SHP77 treated with DMSO at 0.1 percent for 48 hours (cell line): ENCODE data around the gene RHOT2.
A peak's percentile ranks its signal among the peaks of the same experiment; 100 is the strongest.

Experiments used
- DNase-seq: peaks from one replicate; lab custom pipeline; 2025; lab: John Stamatoyannopoulos, UW

RHOT2 gene

DNA sequence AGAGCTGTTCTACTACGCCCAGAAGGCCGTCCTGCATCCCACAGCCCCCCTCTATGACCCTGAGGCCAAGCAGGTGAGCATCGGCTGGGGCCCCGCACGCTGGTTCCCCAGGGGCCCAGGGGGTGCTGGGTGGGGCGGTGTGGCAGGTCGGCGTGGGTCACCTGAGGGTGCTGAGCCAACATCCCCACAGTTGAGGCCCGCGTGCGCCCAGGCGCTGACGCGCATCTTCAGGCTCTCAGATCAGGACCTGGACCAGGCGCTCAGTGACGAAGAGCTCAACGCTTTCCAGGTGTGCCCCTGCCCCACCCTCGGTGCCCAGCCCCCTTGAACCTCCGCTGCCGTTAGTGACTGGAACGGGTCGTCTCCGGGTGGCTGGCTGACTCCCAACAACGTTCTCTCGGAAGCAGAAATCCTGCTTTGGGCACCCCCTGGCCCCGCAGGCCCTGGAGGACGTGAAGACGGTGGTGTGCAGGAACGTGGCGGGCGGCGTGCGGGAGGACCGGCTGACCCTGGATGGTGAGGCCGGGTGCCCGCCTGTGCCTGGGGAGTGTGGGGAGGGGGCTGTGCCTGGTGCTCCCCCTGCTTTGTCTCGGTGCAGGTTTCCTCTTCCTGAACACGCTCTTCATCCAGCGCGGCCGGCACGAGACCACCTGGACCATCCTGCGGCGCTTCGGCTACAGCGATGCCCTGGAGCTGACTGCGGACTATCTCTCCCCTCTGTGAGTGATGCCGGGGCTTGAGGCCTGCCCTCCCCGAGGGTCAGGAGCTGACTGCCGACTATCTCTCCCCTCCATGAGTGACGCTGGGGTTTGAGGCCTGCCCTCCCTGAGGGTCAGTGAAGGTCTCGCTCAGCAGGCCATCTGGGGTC, 2.8 kb downstream of the RHOT2 start:
- no peak for DNase-seq

DNA sequence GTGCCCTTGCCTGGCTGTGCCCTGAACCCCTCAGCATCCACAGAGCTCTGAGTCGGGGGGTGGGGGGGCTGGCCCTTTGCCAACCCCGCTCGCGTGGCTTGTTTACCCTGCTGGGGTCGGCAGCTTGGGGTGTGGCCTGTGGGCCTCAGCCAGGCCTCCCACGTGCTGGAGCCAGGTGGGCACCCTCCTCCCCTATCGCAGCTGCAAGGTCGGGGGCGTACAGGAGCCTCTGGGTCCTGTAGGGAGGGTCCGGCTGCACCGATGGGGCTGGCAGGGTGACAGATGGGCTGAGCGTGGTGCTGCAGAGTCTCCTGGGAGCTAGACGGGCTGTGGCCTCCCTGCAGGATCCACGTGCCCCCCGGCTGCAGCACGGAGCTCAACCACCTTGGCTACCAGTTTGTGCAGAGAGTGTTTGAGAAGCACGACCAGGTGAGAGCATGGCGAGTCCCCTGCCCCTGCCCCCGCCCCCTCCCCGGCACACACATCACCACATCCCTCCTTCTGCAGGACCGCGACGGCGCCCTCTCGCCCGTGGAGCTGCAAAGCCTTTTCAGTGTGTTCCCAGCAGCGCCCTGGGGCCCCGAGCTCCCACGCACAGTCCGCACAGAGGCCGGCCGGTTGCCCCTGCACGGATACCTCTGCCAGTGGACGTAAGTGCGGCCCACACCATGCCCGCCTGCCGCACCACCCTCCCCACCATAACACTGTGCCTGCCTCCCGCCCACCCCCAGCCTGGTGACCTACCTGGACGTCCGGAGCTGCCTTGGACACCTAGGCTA, 3.6 kb downstream of the RHOT2 start:
- no peak for DNase-seq

DNA sequence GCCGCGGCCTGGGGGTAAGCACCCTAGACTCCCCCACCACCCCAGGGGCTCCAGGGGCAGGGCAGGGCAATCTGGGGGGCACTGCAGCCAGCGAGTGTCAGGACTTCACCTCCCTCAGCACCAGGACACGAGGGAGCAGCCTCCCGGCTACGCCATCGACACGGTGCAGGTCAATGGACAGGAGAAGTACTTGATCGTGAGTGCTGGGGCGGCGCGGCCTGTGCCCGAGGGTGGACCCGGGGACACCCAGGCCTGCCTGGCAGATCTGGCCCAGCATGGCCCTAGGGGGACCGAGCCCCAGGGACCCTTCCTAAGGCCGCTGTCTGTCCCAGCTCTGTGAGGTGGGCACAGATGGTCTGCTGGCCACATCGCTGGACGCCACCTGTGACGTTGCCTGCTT, 4.4 kb downstream of the RHOT2 start:
- DNase-seq: no peak

DNA sequence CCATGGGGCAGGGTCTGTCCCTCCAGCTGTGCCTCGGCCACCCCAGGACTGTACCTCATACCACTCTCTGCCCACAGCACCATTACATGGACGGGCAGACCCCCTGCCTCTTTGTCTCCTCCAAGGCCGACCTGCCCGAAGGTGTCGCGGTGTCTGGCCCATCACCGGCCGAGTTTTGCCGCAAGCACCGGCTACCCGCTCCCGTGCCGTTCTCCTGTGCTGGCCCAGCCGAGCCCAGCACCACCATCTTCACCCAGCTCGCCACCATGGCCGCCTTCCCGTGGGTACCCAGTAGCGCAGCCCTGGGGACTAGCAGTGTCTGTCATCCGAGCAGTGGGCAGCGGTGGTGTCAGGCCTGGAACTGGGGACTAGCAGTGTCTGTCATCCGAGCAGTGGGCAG, 4.9 kb downstream of the RHOT2 start:
- no peak for DNase-seq

DNA sequence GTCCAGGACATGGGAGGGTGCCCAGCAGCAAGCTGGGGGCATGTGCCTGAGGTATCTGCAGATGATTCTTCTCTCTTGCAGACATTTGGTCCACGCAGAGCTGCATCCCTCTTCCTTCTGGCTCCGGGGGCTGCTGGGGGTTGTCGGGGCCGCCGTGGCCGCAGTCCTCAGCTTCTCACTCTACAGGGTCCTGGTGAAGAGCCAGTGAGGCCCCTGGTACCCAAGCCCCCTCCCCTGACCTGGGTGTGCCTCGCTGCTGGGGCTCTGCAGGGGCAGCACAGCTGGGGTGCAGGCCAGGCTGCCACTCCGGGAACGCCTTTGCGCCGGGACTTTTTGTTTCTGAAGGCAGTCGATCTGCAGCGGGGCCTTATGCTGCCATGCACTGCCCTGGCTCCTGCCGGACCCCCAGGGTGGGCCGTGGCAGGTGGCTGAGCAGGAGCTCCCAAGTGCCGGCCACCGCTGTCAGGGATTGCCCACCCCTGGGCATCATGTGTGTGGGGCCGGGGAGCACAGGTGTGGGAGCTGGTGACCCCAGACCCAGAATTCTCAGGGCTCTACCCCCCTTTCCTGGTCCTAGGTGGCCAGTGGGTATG, 5.6 kb downstream of the RHOT2 start:
- DNase-seq: no peak

DNA sequence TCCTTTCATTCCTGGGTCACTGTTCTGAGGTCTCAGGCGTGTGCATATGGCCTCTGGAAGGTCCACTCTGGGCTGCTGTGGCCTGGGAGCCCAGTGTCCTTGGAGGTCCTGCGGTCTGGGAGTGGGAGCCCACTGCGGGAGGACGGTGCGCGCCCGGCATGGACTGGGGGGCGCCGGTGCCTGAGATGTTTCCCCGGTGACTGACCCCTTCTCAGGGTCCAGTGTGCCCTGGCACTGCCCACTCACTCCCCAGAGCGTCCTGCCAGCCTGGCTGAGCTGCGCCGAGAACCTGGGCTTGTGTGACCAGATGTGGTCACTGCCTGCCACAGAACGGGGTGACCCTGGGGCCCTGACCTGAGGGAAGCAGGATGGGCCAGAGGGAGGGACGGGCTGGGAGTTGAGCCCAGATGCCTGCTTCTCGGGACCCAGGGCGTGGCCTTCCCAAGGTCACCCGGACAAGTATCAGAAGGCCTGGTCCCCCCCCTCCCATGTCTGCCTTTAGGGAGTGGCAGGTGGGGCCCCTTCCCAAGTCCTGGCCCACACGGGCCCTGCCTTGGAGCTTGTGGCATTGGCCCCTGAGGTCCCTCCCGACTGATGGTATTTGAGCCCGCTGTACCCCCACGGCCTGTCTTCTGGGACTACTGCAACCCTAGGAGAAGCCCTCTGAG, 6.4 kb downstream of the RHOT2 start:
- no peak for DNase-seq

DNA sequence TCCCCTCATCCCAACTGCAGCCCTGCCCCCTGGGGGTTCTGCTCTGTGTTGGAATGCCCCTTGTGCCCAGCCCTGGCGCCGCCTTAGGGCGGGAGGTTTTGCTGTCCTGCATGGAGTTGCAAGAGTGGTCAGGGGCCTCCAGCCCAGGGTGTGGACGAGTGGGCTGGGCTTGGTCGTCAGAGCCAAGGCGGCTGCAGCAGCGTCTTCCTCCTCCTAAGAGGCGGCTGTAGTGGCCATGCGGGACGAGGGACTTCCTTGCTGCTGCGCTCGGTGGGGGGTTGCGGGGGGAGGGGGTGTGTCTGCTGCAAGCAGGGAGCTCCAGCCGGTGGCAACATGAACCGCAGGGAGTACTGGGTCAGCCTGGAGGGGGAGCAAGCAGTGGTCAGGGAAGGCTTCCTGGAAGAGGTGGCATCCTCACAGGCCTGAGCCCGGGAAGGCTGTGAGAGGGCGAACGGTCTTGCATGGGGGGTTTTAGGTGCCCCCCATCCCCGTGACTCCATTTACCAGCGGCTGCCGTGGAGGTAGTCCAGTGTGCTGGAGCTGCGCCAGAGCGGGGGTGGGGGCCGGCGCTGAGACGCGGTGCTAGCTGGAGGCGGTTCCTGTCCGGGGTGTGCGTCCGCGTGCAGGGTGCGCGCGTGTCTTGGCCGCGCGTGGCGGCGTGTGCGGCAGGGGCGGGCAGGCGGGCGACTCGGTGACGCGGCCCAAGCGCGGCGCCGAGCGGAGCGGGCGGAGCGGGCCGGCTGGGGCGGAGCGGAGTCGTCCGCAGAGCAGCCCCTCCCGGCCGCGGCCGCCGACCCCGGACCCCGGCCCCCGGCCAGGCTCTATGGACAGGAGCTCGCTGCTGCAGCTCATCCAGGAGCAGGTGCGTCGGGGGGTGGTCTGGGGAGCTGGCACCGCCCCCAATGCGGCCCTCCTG, 7.3 kb downstream of the RHOT2 start, which contains the start of gene RHBDL1:
RHBDL1 (plus strand) TSS at position 704 of the 916 bp plus-strand sequence; CDS start at position 824, 120 bp downstream.
- DNase-seq: no peak

DNA sequence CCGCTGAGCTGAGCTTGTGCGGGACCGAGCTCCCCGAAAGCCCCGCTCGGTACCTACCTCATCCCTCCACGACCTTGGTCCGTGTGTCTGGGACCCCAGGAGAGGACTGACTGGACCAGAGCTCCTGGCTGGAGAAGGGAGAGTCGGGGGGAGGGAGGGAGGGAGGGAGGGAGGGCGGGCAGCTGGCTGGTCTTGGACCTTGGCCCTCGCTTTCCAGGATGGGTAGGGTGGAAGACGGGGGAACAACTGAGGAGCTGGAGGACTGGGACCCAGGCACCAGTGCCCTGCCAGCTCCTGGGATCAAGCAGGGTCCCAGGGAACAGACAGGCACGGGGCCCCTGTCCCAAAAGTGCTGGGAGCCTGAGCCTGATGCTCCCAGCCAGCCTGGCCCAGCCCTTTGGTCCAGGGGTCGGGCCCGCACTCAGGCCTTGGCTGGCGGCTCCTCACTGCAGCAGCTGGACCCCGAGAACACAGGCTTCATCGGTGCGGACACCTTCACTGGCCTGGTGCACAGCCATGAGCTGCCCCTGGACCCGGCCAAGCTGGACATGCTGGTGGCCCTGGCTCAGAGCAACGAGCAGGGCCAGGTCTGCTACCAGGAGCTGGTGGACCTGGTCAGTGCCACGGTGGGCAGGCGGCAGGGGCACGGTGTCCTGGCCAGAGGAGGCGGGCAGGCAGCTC, 8.1 kb downstream of the RHOT2 start:
- no peak for DNase-seq

DNA sequence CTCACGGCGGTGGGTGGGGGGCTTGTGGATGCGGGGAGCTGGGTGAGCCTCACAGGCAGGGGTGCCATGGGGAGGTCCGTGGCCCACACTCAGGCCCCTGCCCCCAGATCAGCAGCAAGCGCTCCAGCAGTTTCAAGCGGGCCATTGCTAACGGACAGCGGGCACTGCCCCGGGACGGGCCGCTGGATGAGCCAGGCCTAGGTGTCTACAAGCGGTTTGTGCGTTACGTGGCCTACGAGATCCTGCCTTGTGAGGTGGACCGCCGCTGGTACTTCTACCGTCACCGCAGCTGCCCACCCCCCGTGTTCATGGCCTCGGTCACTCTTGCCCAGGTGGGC, 8.6 kb downstream of the RHOT2 start:
- DNase-seq: no peak

DNA sequence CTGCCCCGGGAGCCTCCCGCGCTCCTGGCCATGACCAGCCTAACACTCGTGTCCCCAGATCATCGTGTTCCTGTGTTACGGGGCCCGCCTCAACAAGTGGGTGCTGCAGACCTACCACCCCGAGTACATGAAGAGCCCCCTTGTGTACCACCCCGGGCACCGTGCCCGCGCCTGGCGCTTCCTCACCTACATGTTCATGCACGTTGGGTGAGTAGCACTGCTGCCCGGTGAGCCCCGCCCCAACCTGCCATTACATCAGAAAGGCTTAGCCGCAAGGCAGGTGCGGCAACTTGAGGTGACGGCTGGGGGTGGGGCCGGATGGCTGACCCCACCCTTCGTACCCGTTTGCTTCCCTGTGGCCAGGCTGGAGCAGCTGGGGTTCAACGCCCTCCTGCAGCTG, 9.0 kb downstream of the RHOT2 start:
- DNase-seq: no peak

DNA sequence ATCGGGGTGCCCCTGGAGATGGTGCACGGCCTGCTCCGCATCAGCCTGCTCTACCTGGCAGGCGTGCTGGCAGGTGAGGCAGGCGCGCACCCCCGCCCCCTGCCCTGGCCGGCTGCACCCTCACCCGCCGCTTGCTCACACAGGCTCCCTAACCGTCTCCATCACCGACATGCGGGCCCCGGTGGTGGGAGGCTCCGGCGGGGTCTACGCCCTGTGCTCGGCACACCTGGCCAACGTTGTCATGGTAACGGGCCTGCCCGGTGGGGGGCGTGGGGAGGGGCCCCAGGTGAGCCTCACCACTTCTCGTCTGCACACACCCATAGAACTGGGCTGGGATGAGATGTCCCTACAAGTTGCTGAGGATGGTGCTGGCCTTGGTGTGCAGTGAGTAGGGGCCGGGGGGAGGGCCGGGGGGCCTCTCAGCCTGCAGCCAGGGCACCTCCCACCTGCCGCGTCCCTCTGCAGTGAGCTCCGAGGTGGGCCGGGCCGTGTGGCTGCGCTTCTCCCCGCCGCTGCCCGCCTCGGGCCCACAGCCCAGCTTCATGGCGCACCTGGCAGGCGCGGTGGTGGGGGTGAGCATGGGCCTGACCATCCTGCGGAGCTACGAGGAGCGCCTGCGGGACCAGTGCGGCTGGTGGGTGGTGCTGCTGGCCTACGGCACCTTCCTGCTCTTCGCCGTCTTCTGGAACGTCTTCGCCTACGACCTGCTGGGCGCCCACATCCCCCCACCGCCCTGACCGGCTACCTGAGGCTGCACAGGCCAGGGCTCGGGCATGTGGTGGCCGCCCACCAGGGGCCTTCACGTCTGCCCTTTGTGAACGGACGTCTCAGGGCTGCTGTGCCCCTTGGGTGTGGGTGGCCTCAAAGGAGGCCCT, 9.6 kb downstream of the RHOT2 start:
- no peak for DNase-seq

DNA sequence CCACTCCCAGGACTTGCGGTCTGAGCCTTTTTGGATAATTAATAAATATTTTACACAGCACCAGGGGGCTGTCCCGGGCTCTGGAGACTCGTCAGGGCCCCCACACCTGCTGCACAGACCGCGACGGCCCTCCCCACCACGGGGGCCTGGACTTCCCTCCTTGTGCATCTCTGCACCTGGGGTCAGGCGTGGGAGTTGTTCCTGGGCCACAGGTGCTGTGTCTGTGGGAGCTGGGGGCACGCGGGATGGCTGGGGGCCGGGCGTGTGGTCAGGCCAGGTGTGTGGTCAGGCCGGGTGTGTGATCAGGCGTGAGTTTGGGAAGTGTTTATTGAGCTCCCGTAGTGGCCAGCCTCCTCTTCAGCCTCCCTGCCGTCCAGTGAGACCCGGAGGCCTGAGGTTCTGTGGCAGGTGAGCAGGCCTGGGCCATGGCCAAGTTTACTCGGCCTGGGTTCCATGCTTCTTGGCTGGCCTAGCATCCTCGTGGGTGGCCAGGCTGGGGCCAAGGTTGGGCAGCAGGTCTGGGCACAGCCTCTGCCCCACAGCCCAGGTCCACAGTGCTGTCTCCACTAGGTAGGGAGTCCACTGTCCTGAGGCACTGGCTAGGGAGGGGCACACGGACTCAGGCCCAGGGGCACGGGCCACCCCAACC, 10.4 kb downstream of the RHOT2 start:
- DNase-seq: no peak

DNA sequence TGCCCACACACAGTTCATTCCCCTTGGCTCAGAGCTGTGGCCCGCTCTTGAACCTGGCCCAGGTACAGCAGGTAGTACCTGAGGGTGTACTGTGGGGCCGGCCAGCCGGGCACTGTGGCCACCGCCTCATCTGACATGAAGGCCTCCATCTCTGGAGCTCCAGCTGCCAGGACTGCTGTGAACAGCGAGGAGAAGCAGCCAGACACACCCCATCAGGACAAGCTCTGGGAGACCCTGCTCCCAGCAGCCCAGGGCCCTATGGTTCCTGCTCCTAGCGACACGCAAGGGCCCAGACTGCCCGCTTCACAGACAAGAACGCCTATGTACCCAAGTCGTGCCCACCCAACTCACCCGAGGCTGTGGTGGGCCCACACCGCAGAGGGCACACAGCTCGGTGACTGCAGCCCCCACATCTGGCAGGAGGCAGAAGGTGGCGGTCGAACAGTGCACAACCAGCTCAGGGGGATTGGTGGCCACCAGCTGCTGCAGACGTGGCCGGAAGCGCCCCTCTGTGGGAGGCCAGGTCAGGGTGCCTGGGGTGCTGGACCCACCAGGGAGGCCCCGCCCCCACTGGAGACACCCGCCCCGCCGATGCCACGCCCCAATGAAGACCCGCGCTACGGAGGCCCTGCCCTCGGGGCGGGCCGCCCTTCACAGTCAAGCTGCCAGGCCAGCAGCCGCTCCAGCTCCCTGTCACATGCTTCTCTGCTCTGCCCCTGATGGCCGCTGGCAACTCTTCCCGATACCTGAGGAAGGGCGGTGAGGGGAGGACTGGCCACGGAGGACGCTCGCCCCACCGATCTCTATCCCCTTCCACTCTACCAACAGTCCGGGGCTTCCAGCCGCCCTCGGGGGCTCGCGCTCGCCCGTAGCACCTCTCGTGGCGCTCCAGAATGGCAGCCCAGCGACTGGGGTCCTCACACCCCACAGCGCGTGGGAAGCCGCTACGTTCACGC, 11.2 kb downstream of the RHOT2 start:
- peak; percentile 29 for DNase-seq

DNA sequence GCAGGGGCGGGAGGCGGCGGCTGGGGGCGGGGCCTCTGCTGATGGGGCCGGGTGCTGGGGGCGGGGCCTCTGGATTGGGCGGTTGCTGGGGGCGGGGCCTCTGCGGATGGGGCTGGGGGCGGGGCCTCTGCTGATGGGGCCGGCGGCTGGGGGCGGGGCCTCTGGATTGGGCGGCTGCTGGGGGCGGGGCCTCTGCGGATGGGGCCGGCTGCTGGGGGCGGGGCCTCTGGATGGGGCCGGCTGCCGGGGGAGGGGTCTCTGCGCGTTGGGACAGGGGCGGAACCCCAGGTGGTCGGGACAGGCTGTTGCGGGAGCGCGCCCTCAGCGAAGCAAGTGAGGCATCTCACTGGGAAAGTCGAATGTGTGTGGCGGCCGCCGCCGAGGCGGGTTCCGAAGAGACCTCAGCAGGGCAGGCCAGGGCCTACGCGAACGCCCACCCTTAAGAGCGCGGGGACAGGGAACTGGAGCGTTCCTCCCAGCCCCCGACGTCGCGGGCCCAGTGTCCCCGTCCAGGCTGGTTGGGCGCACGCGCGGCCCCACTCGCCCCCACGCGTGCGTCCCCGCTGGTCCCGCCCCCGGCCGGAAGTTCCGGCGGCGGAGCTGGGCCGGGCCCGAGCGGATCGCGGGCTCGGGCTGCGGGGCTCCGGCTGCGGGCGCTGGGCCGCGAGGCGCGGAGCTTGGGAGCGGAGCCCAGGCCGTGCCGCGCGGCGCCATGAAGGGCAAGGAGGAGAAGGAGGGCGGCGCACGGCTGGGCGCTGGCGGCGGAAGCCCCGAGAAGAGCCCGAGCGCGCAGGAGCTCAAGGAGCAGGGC, 12.1 kb downstream of the RHOT2 start, which contains the start of gene STUB1:
STUB1 (plus strand) TSS at position 597 of the 811 bp plus-strand sequence; CDS start at position 713, 116 bp downstream.
- DNase-seq: no peak

DNA sequence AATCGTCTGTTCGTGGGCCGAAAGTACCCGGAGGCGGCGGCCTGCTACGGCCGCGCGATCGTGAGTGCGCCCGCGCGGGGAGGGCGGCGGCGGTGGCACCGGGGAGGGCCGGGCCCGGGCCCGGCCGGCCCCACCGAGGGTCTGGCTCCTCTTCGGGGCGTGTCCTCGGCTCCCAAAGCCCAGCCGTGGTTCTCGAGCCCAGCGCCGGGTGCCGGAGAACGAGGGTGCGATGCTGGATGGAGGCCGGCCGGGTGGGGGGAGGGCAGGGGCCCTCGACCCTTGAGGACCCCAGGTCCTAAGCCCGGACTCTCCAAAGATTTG, 12.7 kb downstream of the RHOT2 start:
- no peak for DNase-seq

DNA sequence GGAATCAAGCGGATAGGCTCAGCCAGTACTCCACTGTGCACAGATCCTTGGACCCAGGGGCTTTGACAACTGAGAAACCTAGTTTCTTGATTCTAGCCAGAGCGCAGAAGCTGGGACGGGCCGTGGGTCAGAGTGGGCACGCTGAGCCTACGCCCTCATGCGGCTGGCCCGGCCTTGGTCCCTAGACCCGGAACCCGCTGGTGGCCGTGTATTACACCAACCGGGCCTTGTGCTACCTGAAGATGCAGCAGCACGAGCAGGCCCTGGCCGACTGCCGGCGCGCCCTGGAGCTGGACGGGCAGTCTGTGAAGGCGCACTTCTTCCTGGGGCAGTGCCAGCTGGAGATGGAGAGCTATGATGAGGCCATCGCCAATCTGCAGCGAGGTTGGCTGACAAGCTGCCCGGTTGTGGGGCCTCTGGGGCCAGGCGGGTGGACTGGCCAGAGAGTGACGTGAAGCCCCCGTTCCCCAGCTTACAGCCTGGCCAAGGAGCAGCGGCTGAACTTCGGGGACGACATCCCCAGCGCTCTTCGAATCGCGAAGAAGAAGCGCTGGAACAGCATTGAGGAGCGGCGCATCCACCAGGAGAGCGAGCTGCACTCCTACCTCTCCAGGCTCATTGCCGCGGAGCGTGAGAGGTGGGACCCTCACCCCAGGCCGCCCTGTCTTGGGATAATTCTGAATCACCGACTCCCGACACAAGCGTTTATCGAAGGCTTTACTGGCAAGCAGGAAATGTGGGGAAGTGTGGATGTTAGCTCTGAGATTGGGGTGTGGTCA, 13.2 kb downstream of the RHOT2 start:
- DNase-seq: no peak
